Astrocyte (in vitro differentiated cells and primary cell): ENCODE data around the gene COL4A4.

Experiments used
- CTCF ChIP-seq: IDR thresholded peaks from 2 replicates; pipeline ENCODE4 v1.5.1; 2011; ENCODE audit warnings: low read depth, mild to moderate bottlenecking, inconsistent platforms, low read length, moderate library complexity; ENCODE audit not compliant: insufficient read depth
- EZH2 ChIP-seq: IDR thresholded peaks from 2 replicates; pipeline ENCODE4 v1.6.1; 2012; ENCODE audit warnings: mild to moderate bottlenecking, low read length, inconsistent platforms; ENCODE audit not compliant: insufficient read depth

GRCh38 chr2:227198866-227199265, 34.9 kb upstream of the COL4A4 start:
- TF ChIP-seq CTCF = no peak
- no peak for TF ChIP-seq EZH2
